ENCODE data around the gene SLC43A3. TPM values are rescaled to one million over a fixed set of nuclear protein-coding genes. Genes with fewer than 3 reads are reported as not detected.
"Not testable (repeated sequence)": the region's sequence is repeated elsewhere in the genome, so short reads cannot be mapped to it uniquely, and the experiment has no call there.

The SLC43A3 gene
- total RNA-seq, 1 experiment from 2014 or later: not detected

DNA sequence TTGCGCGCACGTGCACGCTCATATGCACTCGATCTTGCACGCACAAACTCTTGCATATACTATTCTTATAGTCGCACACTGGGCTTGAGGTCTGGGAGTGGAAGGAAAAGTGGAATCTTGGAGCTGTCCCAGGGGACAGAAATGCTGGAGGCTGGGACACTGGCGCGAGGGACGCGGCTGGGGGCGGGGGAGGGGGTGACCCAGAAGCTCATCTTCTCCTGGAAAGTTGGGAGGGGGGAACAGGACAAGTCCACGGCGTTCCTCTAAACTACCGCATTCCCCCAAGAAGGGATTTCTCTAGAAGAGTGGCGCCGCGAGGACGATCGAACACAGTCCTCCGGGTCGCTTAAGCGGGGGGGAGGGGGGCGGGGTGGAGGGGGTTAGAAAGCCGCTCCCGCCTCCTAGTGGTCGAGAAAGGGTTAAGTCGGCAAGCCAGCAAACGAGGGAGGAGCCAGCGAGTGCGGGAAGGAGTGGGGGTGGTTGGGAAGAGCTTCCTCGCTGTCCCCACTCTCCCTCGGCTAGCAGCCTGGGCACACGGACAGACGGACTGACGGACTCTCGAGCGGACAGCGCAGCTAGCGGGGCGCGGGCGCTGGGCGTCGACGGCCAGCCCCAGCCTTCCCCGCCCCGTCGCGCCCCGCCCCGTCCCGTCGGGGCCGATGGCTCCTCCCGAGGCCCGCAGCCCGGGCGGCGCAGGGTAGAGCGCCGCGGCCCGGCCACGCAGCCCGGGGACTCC is 33.3 kb upstream of the SLC43A3 start, which contains the start of gene RTN4RL2:
RTN4RL2 (plus strand) TSS at position 507 of the 736 bp plus-strand sequence. CDS start 338 bp downstream, outside the sequence.
- DNase-seq (ENCODE audit: extremely low read depth, low read depth): peak; percentile 37

DNA sequence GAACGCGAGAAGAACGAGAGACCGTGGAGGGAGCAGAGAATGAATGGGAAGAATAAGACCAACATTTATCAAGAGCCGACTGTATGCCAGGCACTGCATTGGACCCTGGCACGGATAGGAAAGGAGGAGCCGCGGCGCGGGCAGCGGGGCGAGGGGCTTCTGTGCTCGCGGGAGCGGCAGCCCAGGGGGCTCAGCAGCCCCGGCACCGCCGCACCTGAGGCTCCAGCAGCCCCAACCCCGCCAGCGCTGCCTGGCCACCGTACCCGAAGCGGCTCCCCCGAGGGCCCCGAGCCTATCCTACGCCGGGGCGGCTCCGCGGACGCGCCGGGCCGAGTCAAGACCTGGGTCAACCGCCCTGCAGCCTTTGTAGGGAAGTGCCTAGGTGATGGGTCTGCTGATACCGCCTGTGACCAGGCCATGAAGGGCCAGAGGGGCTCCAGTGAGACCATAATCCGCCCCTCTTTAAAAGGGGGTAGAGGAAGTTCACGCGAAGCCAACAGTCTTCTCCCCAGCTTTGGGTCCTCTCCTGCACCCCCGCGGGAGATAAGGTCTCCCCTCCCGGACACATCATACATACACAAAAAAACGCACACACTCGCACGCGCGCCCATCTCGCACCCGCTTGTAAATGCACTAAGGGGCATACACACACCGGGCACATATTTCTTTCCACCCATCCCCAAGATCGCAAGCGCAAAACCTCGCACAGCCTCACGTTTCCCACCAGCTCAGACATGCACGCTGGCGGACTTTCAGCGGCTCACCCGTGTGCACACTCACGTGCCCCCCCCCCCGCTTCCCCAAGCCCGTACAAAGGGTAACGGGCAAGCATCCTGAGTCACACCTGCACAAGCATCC is 32.5 kb upstream of the SLC43A3 start:
- no peak for DNase-seq (ENCODE audit: extremely low read depth, low read depth)

DNA sequence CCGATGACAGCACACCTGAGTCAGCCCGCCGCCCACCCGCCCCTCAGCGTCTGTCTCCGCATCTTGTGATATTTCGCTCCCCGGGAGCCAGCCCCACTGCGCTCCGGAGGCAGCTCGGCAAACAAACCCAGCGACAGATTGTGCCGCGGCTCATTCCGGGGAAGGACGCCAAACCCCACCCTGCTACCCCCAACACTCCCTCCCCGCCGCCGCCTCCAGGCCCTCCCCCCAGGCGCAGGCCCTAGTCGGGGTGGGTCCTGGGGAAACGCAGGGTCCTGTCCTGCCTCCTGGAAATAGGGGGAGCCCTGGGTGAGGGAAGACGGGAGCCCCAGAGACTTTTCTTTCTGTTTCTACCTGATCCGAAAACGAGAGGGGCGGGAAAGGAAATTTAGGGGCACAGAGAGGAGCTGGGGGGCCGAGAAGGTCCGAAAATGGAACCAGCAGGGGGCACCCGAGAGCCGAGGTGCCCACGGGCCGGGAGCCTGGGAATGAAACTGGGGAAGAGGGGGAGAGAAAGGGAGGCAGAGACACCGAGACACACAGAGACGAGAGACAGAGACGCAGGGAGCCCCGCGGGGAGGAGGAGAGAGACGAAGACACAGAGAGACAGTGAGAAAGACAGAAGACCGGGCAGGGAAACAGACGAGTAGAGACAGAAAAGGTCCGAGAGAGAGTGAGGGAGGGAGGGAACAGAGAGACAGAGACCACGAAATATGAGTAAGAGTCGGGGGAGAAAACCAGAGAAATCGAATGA is 31.7 kb upstream of the SLC43A3 start:
- DNase-seq (ENCODE audit: extremely low read depth, low read depth): no peak

DNA sequence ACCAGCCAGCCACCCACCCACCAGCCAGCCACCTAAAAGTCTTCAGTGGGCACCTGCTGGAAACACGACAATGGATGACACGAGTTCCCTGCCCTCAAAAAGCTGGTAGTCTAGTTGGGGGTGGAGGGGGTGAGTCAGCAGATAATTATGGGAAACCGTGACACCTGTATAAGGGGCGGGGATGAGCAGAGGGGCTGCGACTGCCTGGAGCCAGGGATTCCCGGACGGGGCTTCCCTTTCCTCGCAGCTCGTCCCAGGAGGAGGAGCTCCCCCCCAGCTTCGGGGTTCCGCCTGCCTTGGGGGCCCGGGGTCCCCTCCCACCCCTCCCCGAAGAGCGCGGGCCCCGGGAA is 31.1 kb upstream of the SLC43A3 start:
- DNase-seq (ENCODE audit: extremely low read depth, low read depth): no peak

DNA sequence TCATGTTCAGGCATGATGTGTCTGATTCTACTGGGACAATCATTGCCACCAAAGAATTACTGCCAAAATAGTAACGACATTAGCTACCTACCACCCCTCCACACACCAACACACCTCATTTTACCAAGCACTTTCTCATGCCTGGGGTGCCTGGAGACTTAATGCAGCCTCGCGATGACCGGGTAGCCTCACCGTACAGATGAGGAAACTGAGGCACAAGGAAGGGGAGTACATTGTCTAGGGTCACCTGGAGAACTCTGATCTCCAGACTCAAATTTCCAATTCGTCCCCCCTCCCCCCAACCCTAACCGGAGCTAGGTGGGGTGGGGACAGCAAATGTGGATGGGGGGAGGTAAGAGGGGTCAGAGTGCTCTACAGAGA is 30.7 kb upstream of the SLC43A3 start:
- DNase-seq (ENCODE audit: extremely low read depth, low read depth): no peak

DNA sequence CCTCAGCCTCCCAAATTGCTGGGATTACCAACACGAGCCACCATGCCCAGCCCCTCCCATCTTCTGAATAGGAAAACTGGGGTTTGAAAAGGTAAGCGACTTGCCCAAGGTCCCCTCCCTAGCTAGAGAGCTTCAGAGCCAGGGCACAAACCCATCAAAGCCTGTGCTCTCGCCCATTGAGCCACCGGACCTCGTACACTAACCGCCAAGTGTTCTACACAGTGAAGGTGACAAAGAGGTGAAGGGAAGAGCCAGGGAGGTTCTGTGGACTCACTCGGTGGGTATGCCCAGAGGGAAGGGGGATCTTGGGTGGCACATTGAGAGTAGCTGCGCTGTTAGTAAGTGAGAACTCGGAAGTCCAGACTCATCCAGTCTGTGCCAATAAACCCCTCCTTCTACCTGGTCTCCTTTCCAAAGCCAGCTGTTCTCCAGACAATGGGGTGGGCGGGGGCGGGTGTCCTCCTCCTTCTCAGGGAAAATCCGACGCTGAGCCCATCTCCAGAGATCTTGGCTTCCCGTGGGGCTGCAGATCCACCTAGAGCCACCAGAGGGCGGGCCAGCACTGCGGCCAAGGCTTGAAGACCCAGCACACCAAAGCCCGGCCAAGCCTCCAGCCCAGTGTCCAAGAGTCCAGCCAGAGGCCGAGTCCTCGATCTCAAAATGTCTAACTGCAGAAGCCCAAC is 30.2 kb upstream of the SLC43A3 start:
- peak; percentile 76 for DNase-seq (ENCODE audit: extremely low read depth, low read depth)

DNA sequence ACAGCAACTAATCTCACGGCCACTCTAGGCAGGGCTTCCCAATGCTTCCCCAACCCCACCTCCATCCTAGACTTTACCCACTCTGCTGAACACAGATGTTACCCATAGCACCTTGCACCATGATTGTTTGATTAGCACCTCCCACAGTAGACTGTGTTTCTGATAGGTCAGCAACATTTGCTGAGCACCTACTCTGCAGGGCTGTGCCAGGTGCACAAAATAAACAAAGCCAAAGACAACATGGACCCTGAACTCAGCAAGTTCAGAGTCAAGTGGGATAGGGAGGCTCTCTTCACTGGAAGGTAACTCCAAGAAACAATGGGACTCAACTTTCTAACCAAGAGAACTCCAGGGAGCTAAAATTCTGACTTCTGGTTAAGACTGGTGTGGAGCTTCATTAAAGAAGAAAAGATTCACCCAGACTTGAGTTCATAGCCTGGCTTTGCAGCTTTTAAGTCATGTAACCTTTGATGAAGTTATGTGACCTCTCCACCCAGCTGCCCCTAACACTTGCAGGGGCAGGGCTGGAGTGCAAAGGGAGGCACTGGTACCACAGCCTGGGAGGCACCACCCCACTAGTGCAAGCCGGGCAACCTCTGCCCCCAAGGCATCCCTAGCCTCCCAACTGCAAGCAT is 26.7 kb upstream of the SLC43A3 start:
- DNase-seq (ENCODE audit: extremely low read depth, low read depth): no peak

DNA sequence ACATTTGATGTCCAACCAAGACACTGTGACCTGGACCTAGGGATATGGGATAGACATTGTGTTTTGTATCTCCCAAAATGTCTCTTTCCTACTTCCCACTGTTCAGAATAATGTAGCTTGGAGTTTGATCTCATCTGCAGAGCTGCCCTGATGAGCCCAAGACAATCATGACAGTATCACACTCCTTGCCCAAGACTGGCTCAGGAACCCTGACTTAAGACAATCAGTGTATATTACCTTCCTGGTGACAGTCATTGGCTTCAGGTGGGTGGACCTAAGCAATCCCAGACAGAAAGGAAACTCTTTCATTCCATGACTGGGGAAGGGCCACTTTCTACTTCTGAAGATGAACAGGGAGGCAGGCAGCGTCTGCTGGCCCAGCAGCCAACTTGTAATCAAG is 19.1 kb upstream of the SLC43A3 start:
- DNase-seq (ENCODE audit: extremely low read depth, low read depth): no peak

DNA sequence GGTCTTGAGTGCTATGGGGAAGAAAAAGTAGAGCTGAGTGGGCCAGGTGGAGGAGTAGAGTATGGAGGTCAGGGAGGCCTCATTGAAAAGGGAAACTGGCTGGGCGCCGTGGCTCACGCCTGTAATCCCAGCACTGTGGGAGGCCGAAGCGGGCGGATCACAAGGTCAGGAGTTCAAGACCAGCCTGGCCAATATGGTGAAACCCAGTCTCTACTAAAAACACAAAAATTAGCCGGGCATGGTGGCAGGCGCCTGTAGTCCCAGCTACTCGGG is 18.1 kb upstream of the SLC43A3 start:
- not testable (repeated sequence) for DNase-seq (ENCODE audit: extremely low read depth, low read depth)

DNA sequence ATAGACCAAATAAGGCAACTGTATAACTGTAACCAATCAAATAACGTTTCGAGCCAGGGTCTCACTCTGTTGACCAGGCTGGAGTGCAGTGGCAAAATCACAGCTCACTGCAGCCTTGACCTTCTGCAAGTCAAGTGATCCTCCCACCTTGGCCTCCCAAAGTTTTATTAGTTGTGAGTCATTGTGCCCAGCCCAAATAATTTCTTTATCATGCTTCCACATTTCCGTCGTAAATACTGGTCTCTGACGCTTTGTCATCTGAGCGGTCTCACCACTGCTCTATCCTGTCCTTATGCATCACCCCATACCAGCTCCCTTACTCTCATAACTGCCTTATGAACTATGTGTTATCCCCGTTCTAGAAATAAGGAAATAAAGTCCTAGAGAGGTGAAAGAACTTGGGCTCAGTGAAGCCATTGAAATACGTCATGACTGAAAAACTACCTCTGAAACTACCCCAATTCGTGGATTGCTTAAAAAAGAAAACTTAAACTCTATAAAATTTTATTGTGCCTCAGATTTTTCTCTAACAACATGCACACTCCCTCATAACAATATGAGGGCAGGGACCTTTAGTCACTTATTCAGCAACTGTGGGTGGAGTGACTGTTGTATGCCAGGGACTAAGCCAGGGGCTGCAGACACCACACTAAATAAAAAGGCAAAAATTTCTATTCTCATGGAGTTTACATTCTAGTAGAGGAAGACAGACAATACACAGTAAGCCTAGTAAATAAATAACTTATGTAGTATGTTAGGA is 17.6 kb upstream of the SLC43A3 start:
- DNase-seq (ENCODE audit: extremely low read depth, low read depth): no peak

DNA sequence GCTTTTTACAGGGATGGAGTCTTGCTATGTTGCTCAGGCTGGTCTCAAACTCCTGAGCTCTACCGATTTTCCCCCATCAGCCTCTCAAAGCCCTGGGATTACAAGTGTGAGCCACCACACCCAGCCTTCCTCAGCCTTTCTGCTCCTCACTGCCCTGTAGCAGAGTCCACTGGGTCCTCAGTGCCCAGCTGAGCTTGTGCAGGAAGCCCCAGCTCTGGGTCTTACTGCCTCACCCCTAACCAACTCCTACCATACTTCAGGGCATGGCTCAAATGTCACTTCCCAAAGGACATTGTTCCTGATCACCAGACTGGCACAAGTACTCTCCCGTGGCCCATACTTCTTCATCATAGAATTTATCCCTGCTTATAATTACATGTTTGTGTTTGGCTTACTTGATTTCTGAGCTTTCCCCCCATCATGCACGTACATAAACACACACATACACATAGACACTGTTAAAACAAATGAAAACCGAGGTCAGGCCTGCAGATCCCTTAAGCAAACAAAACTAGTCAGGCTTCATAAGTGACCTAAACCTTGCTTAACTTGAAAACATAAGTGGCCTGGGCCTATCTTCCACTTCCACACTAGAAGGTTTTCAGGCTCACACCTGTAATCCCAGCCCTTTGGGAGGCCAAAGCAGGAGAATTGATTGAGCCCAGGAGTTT is 14.0 kb upstream of the SLC43A3 start:
- no peak for DNase-seq (ENCODE audit: extremely low read depth, low read depth)

DNA sequence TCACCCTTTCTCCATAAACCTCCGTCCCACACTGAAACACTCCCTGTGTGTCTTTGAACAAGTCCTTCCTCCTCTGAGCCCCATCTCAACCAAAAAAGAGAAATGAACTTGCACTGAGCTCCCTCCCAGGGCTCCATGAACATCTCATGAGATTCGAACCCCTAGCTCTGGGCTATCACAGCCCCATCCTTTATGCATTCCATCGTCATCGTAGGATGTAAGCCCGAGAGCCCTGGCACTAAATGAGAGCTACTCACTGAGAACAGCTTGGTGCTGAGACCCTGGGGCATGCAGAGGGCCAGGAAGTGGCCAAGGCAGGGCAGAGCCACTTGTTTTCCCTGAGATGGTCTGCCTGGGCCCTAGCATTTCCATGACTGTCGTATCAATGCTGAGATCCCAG is 12.9 kb upstream of the SLC43A3 start:
- DNase-seq (ENCODE audit: extremely low read depth, low read depth): no peak

DNA sequence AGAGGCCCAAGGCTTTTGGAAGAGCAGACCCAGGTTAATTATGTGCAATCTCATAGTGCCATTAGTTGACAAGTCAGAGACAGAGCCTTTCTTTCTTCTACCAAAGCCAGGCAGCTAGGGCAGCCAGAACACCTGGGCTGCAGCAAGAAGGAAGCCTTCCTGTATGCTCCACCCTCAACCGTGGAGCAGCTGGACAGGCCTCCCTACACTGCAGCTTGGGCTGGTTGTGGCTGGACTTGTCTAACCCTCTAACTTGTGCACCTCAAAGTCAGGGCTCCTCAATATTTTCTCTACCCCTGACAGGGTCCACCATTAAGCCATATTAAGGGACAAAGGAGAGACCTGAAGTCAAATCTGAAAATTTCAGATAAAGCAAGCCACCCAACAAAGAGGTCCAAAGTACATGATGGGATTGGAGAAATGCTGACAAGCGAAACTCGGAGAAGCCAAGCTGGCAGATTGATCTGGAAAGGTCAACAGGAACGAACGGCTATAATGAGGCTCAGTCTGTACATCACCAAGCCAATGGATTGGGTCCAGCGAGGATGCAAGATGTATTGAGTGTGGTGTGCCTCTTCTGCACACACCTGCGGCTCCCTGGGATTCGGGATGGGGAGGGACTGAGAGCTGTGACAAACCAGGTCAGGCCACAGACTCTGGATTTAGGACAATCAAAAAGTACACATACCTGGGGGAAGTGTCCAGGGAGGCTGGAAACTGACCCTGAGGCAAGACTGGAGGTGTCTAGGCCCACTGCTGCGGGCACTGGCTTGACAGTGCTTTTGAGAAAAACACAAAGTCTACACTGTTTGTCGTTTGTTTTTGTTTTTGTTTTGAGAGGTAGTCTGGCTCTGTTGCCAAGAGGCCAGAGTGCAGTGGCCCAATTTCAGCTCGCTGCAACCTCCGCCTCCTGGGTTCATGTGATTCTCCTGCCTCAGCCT is 11.7 kb upstream of the SLC43A3 start:
- DNase-seq (ENCODE audit: extremely low read depth, low read depth): no peak

DNA sequence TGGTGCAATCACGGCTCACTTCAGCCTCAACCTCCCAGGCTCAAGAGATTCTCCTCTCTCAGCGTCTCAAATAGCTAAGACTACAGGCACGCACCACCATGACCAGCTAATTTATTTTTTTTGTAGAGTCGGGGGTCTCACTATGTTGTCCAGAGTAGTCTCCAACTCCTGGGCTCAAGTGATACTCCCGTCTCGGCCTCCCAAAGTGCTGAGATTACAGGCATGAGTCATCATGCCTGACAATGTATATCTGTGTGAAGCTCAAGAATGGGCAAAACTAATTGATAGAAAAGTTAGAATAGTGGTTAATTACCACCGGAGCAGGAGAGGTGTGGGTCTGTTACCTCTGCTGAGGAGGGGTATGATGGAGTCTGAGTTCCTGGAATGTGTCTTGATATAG is 9.1 kb upstream of the SLC43A3 start:
- DNase-seq (ENCODE audit: extremely low read depth, low read depth): no peak

DNA sequence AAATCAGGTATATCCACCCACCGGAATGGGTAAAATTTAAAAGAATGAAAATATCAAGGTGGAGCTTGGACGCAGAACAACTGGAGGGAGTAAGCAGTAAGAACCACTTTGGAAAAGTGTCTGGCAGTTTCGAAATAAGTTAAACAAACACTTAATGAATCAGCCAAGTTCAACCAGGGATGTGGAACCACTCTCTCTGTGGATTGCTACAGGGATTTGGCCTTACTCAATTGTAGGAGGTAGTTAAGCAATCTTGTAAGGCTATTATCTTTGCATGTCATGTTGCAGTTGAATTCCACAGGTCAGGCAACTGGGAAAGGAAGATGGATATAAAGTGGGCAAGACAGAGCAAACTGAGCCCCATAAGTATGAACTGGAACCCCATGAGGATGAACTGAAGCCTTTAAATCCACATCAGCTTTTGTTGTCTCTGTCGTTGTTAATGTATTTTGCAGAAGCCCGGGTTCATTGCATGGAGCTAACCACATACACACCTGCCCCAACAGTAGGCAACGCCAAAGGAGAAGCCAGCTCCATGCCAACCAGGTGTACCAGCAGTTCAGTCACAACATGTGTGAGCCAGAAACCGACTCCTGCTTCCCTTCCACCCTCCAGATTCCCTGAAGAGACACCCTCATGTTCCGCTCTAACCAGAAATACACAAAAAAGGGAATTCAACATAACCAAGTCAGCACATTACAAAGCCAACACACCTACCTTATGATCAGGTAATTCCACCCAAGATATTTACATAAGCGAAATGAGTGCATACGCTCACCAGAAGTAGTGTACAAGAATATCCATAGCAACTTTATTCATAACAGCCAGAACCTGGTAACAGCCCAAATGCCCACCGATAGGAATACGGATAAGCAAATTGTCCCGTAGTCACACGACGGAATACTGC is 8.0 kb upstream of the SLC43A3 start:
- DNase-seq (ENCODE audit: extremely low read depth, low read depth): no peak

DNA sequence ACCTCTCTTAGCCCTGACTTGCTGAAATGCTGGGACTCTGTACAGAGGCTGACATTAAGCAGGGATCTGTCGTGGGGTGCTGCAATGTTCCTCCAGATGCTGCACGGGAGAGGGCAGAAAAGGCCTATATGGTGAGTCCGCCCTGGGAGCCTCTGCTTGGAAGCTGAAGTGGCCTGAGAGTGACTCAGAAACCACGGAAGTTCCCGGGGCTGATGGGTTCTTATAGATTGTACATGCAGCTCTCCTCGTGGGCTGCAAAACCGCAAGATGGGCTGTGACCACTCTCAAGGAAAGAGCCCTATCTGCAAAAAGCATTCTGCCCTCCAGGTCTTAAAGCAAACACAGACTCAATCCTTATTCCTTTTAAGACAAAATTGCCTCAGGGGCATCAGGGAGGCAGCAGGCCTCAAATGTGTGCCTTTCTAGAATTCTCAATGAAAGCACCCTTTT is 5.8 kb upstream of the SLC43A3 start:
- DNase-seq (ENCODE audit: extremely low read depth, low read depth): no peak

DNA sequence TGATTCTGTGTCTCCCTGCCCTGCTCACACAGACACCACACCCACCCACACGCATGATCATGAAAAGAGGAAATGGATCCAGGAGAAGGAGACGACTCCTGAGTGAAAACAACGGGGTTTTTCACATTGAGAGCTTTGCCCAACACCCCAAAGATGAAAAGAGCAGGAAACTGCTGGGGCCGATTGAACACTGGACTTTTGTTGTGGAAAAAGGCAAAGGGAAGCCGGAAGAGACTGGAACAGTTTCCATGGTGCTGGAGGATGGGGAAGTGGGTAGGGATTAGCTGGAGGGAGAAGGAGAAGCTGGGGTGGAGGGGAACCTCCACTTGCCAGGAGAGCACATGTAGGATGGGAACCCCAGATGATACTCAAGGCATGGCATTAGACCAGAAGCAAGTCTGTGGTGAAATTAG is 5.2 kb upstream of the SLC43A3 start:
- DNase-seq (ENCODE audit: extremely low read depth, low read depth): no peak

All from NCI-H460 (cell line).